Vagina (tissue), 2 donors: ENCODE measurements around the gene CER1.

Experiments
- POLR2A ChIP-seq, 2 donors: fragments of 450-650 bp; IDR thresholded peaks; one replicate each; pipeline ENCODE4 v1.6.1; 2017; ENCODE audit warnings: antibody characterized with exemption in 2 of 2, mild to moderate bottlenecking in 2 of 2, moderate library complexity in 2 of 2
- POLR2AphosphoS5 ChIP-seq, 2 donors: sonication (generic); formaldehyde crosslinking; IDR thresholded peaks; one replicate each; pipeline ENCODE4 v1.9.0; 2017; ENCODE audit warnings: antibody characterized with exemption in 2 of 2, mild to moderate bottlenecking in 2 of 2, low read depth in 1 of 2; ENCODE audit not compliant: insufficient read depth in 1 of 2
- TF ChIP-seq, protein P1 (sequence below), 3 experiments: fragments of 450-650 bp in 2 of 3; fragments of 200-600 bp in 1 of 3; sonication (generic) in 1 of 3; IDR thresholded peaks; one replicate each; pipeline ENCODE4 v1.5.1; 2017 to 2019; ENCODE audit warnings: antibody characterized with exemption in 3 of 3, mild to moderate bottlenecking in 2 of 3, moderate library complexity in 2 of 3

- TF ChIP-seq, protein P1, sequence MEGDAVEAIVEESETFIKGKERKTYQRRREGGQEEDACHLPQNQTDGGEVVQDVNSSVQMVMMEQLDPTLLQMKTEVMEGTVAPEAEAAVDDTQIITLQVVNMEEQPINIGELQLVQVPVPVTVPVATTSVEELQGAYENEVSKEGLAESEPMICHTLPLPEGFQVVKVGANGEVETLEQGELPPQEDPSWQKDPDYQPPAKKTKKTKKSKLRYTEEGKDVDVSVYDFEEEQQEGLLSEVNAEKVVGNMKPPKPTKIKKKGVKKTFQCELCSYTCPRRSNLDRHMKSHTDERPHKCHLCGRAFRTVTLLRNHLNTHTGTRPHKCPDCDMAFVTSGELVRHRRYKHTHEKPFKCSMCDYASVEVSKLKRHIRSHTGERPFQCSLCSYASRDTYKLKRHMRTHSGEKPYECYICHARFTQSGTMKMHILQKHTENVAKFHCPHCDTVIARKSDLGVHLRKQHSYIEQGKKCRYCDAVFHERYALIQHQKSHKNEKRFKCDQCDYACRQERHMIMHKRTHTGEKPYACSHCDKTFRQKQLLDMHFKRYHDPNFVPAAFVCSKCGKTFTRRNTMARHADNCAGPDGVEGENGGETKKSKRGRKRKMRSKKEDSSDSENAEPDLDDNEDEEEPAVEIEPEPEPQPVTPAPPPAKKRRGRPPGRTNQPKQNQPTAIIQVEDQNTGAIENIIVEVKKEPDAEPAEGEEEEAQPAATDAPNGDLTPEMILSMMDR (IDR thresholded peaks at IDR 0.05): no peak
- TF ChIP-seq POLR2A (IDR thresholded peaks at IDR 0.05) (no peak), POLR2AphosphoS5 (IDR thresholded peaks at IDR 0.05; ENCODE audit: insufficient read depth in 1 of 2, low read depth in 1 of 2) (no peak)
These were observed 44.7 kb downstream of the CER1 start for GRCh38 chr9:14677872-14678271.
